A673 (cell line): Measurements from ENCODE around the gene EPHA5. TPM values are rescaled to one million over a fixed set of nuclear protein-coding genes. Genes with fewer than 3 reads are reported as not detected.

Experiments
- BruUV-seq: library from RNA; stranded (reverse); fragments of 400-500 nt; replicated peaks from 2 replicates; lab custom pipeline; 2021; lab: Mats Ljungman, UMichigan
- CTCF ChIA-PET: fragments of 300-600 bp; sonication (Branson Sonifier 250); formaldehyde crosslinking; loops from one replicate; lab custom pipeline; 2022; ENCODE audit warnings: antibody characterized with exemption; lab: Charles Lee
- POLR2A ChIA-PET: fragments of 300-600 bp; sonication (Branson Sonifier 250); formaldehyde crosslinking; loops from one replicate; lab custom pipeline; 2022; ENCODE audit warnings: antibody characterized with exemption; ENCODE audit not compliant: low non-redundant PET; lab: Charles Lee
- DNase-seq: peaks from one replicate; pipeline ENCODE4 v3.0.0-alpha.2; 2015; ENCODE audit warnings: low spot score
- H3K27ac ChIP-seq: fragments of 200-600 bp; sonication (generic); 2 replicates; pipeline ENCODE4 v1.5.1; 2016; ENCODE audit warnings: mixed run types, low read depth, mild to moderate bottlenecking, mixed read lengths, antibody characterized with exemption, low read length; ENCODE audit not compliant: poor library complexity, severe bottlenecking
- H3K27me3 ChIP-seq: fragments of 200-600 bp; sonication (generic); replicated peaks from 2 replicates; pipeline ENCODE4 v1.6.1; 2017; ENCODE audit warnings: mixed run types, low read depth, mild to moderate bottlenecking, mixed read lengths, antibody characterized with exemption, low read length; ENCODE audit not compliant: insufficient read depth, poor library complexity
- H3K36me3 ChIP-seq: fragments of 200-600 bp; sonication (generic); 2 replicates; pipeline ENCODE4 v1.6.1; 2016; ENCODE audit warnings: mixed run types, mild to moderate bottlenecking, mixed read lengths, antibody characterized with exemption, low read length; ENCODE audit not compliant: insufficient read depth, poor library complexity, severe bottlenecking
- H3K4me1 ChIP-seq: fragments of 200-600 bp; sonication (generic); 2 replicates; pipeline ENCODE4 v1.6.1; 2017; ENCODE audit warnings: mixed run types, mild to moderate bottlenecking, mixed read lengths, antibody characterized with exemption, low read length; ENCODE audit not compliant: insufficient read depth, poor library complexity, severe bottlenecking
- H3K4me3 ChIP-seq: fragments of 200-600 bp; sonication (generic); 2 replicates; pipeline ENCODE4 v1.5.1; 2016; ENCODE audit warnings: low read depth, mixed run types, mild to moderate bottlenecking, mixed read lengths, low read length; ENCODE audit not compliant: poor library complexity, severe bottlenecking
- H3K9me3 ChIP-seq: fragments of 200-600 bp; sonication (generic); 2 replicates; pipeline ENCODE4 v1.6.1; 2016; ENCODE audit warnings: mixed run types, low read depth, mild to moderate bottlenecking, mixed read lengths, antibody characterized with exemption, low read length; ENCODE audit not compliant: poor library complexity, severe bottlenecking
- CTCF ChIP-seq: fragments of 300-800, 200-600 bp; sonication (generic); conservative IDR thresholded peaks from 2 replicates; pipeline ENCODE4 v1.5.1; 2017; ENCODE audit warnings: low read depth, mild to moderate bottlenecking, antibody characterized with exemption, low read length, moderate library complexity, mixed read lengths
- EZH2 ChIP-seq: fragments of 200-600 bp; sonication (generic); IDR thresholded peaks from 2 replicates; pipeline ENCODE4 v1.6.1; 2017; ENCODE audit warnings: borderline replicate concordance, low read depth, mild to moderate bottlenecking, mixed read lengths, antibody characterized with exemption, low read length; ENCODE audit not compliant: poor library complexity, severe bottlenecking
- intact Hi-C: fragments of 100-400 bp; cut with micrococcal nuclease; formaldehyde crosslinking; loops from one replicate; pipeline ENCODE4 v1.10.0; 2022; ENCODE audit not compliant: unreplicated experiment
- total RNA-seq: library from RNA; stranded (reverse); gene quantifications from 2 replicates; pipeline ENCODE4 v1.2.3, GENCODE V29; 2021

Gene EPHA5
- total RNA-seq, 1 experiment from 2014 or later, result 6.0 TPM

GRCh38 chr4:65302145-65302544 is 368.1 kb downstream of the EPHA5 start:
- no peak for TF ChIP-seq EZH2
- TF ChIP-seq CTCF, result no peak
- Histone ChIP-seq H3K36me3 (no peaks in the 10 kb centered on the region), H3K4me1 (no peaks in the 10 kb centered on the region), H3K4me3 (no peak overlapping the region), H3K9me3 (no peaks in the 10 kb centered on the region), H3K27ac (no peak overlapping the region), H3K27me3 (no peaks in the 10 kb centered on the region)
- ChIA-PET POLR2A (no interaction called here), CTCF (no interaction called here)
- intact Hi-C loops, result no loop called here
- no peak for DNase-seq
- no TSS peak for BruUV-seq

- no peak for TF ChIP-seq CTCF
- TF ChIP-seq EZH2, result no peak
Observed at GRCh38 chr4:65296246-65296645, 374.0 kb downstream of the EPHA5 start.

GRCh38 chr4:65287071-65287470 is 383.2 kb downstream of the EPHA5 start:
- ChIA-PET POLR2A (no interaction called here), CTCF (no interaction called here)
- Histone ChIP-seq H3K4me3 (no peak overlapping the region), H3K36me3 (no peaks in the 10 kb centered on the region), H3K9me3 (no peaks in the 10 kb centered on the region), H3K27me3 (no peaks in the 10 kb centered on the region), H3K27ac (no peak overlapping the region), H3K4me1 (no peaks in the 10 kb centered on the region)
- no peak for DNase-seq
- intact Hi-C loops, result no loop called here
- TF ChIP-seq CTCF, result no peak
- TF ChIP-seq EZH2, result no peak
- BruUV-seq, result no TSS peak

More at GRCh38 chr4:65296246-65296645, 374.0 kb downstream of the EPHA5 start:
- H3K4me1 ChIP-seq, result no peaks in the 10 kb centered on the region
- no peaks in the 10 kb centered on the region for H3K9me3 ChIP-seq
- H3K4me3 ChIP-seq, result no peak overlapping the region
- ChIA-PET POLR2A (no interaction called here), CTCF (no interaction called here)
- H3K36me3 ChIP-seq, result no peaks in the 10 kb centered on the region
- no TSS peak for BruUV-seq
- no peak for DNase-seq
- no peak overlapping the region for H3K27ac ChIP-seq
- intact Hi-C loops, result no loop called here
- H3K27me3 ChIP-seq, result no peaks in the 10 kb centered on the region
